ENCODE measurements around the gene RNASEH2C.
"Not testable (repeated sequence)": the region's sequence is repeated elsewhere in the genome, so short reads cannot be mapped to it uniquely, and the experiment has no call there.

Gene RNASEH2C

GRCh38 chr11:65743681-65744025 is 23.1 kb upstream of the RNASEH2C start:
- Histone ChIP-seq H3K9ac (no peak overlapping the region), H3K4me2 (no peak overlapping the region), H3K9me3 (peaks cover 4% of the 10 kb centered on the region), H3K4me3 (no peak overlapping the region), H3K27me3 (no peaks in the 10 kb centered on the region), H3K36me3 (no peaks in the 10 kb centered on the region), H3K27ac (no peak overlapping the region), H4K20me1 (no peaks in the 10 kb centered on the region), H3K4me1 (no peaks in the 10 kb centered on the region)
- no peak for TF ChIP-seq Cebpa-rat (IDR thresholded peaks at IDR 0.05)

- TF ChIP-seq Cebpa-rat (IDR thresholded peaks at IDR 0.05), result no peak
- Histone ChIP-seq H3K27me3 (no peaks in the 10 kb centered on the region), H3K9ac (no peak overlapping the region), H4K20me1 (no peaks in the 10 kb centered on the region), H3K4me2 (no peak overlapping the region), H3K36me3 (no peaks in the 10 kb centered on the region), H3K4me3 (no peak overlapping the region), H3K4me1 (no peaks in the 10 kb centered on the region), H3K27ac (no peak overlapping the region), H3K9me3 (peaks cover 17% of the 10 kb centered on the region)
Measured at GRCh38 chr11:65742353-65742752, 21.8 kb upstream of the RNASEH2C start.

- Histone ChIP-seq H3K9me3 (peaks cover 28% of the 10 kb centered on the region), H4K20me1 (no peaks in the 10 kb centered on the region), H3K27me3 (no peaks in the 10 kb centered on the region), H3K27ac (no peak overlapping the region), H3K36me3 (no peaks in the 10 kb centered on the region), H3K4me2 (no peak overlapping the region), H3K4me1 (no peaks in the 10 kb centered on the region), H3K9ac (no peak overlapping the region), H3K4me3 (no peak overlapping the region)
- TF ChIP-seq Cebpa-rat (IDR thresholded peaks at IDR 0.05), result no peak
Measured at GRCh38 chr11:65741185-65741584, 20.6 kb upstream of the RNASEH2C start.

GRCh38 chr11:65739022-65739421 is 18.4 kb upstream of the RNASEH2C start:
- Histone ChIP-seq H3K9me3 (peaks cover 35% of the 10 kb centered on the region), H3K27me3 (no peaks in the 10 kb centered on the region), H3K4me3 (no peak overlapping the region), H3K4me2 (no peak overlapping the region), H3K4me1 (no peaks in the 10 kb centered on the region), H3K9ac (no peak overlapping the region), H3K36me3 (no peaks in the 10 kb centered on the region), H4K20me1 (no peaks in the 10 kb centered on the region), H3K27ac (no peak overlapping the region)
- no peak for TF ChIP-seq Cebpa-rat (IDR thresholded peaks at IDR 0.05)

- no peak for TF ChIP-seq Cebpa-rat (IDR thresholded peaks at IDR 0.05)
- H3K27ac ChIP-seq, result no peak overlapping the region
- no peaks in the 10 kb centered on the region for H3K4me1 ChIP-seq
- no peak overlapping the region for H3K4me3 ChIP-seq
- H3K9ac ChIP-seq, result no peak overlapping the region
- no peaks in the 10 kb centered on the region for H3K36me3 ChIP-seq
- H4K20me1 ChIP-seq, result no peaks in the 10 kb centered on the region
- H3K27me3 ChIP-seq, result no peaks in the 10 kb centered on the region
- H3K9me3 ChIP-seq, result peaks cover 43% of the 10 kb centered on the region
- no peak overlapping the region for H3K4me2 ChIP-seq
Measured at GRCh38 chr11:65736810-65737209, 16.2 kb upstream of the RNASEH2C start.

GRCh38 chr11:65735111-65735510 is 14.5 kb upstream of the RNASEH2C start:
- H4K20me1 ChIP-seq, H3K36me3 ChIP-seq, H3K27me3 ChIP-seq, H3K4me1 ChIP-seq, H3K27ac ChIP-seq, H3K9ac ChIP-seq, H3K4me3 ChIP-seq, H3K4me2 ChIP-seq: not testable (repeated sequence)
- peaks cover 47% of the 10 kb centered on the region for H3K9me3 ChIP-seq

- Histone ChIP-seq H4K20me1 (no peaks in the 10 kb centered on the region), H3K9ac (no peak overlapping the region), H3K4me1 (no peaks in the 10 kb centered on the region), H3K36me3 (no peaks in the 10 kb centered on the region), H3K9me3 (peaks cover 12% of the 10 kb centered on the region), H3K27me3 (no peaks in the 10 kb centered on the region), H3K4me2 (no peak overlapping the region), H3K4me3 (no peak overlapping the region), H3K27ac (no peak overlapping the region)
- no peak for TF ChIP-seq Cebpa-rat (IDR thresholded peaks at IDR 0.05)
Measured at GRCh38 chr11:65730461-65730860, 9.9 kb upstream of the RNASEH2C start.

GRCh38 chr11:65727865-65728264 is 7.3 kb upstream of the RNASEH2C start:
- Histone ChIP-seq H3K4me3 (no peak overlapping the region), H3K4me1 (no peaks in the 10 kb centered on the region), H3K27ac (no peak overlapping the region), H3K9ac (no peak overlapping the region), H3K36me3 (no peaks in the 10 kb centered on the region), H3K27me3 (no peaks in the 10 kb centered on the region), H3K9me3 (peaks cover 12% of the 10 kb centered on the region), H3K4me2 (no peak overlapping the region), H4K20me1 (no peaks in the 10 kb centered on the region)
- TF ChIP-seq Cebpa-rat (IDR thresholded peaks at IDR 0.05), result no peak

GRCh38 chr11:65726660-65727059 is 6.1 kb upstream of the RNASEH2C start:
- Histone ChIP-seq H4K20me1 (no peaks in the 10 kb centered on the region), H3K4me3 (no peak overlapping the region), H3K4me2 (no peak overlapping the region), H3K9ac (no peak overlapping the region), H3K27ac (no peak overlapping the region), H3K4me1 (0 out of 2 replicates have a peak, but pooled peaks cover under 1% of the 10 kb centered on the region), H3K36me3 (no peaks in the 10 kb centered on the region), H3K9me3 (peaks cover 2% of the 10 kb centered on the region), H3K27me3 (no peaks in the 10 kb centered on the region)
- TF ChIP-seq Cebpa-rat (IDR thresholded peaks at IDR 0.05), result no peak

GRCh38 chr11:65722261-65722660 is 1.7 kb upstream of the RNASEH2C start:
- Histone ChIP-seq H3K4me1 (peaks cover 27% of the 10 kb centered on the region), H3K4me3 (no peak overlapping the region), H3K36me3 (peaks cover 23% of the 10 kb centered on the region), H4K20me1 (peaks cover 32% of the 10 kb centered on the region), H3K4me2 (no peak overlapping the region), H3K9me3 (no peaks in the 10 kb centered on the region), H3K27me3 (no peaks in the 10 kb centered on the region), H3K27ac (no peak overlapping the region), H3K9ac (no peak overlapping the region)
- no peak for TF ChIP-seq Cebpa-rat (IDR thresholded peaks at IDR 0.05)

- Histone ChIP-seq H3K36me3 (peaks cover 47% of the 10 kb centered on the region), H3K4me1 (peaks cover 27% of the 10 kb centered on the region), H3K9ac (peak overlapping the region; percentile 89), H3K9me3 (no peaks in the 10 kb centered on the region), H3K4me3 (peak overlapping the region; percentile 86), H4K20me1 (peaks cover 50% of the 10 kb centered on the region), H3K4me2 (peak overlapping the region; percentile 99), H3K27ac (peak overlapping the region; percentile 91), H3K27me3 (no peaks in the 10 kb centered on the region)
- no peak for TF ChIP-seq Cebpa-rat (IDR thresholded peaks at IDR 0.05)
Measured at GRCh38 chr11:65719871-65720210, 757 bp downstream of the RNASEH2C start.
